22Rv1 (cell line): ENCODE results near the gene CRTC2.

Experiments
- ZFX ChIP-seq: fragments of 450-650 bp; IDR thresholded peaks from 2 replicates; pipeline ENCODE4 v1.6.1; 2017; ENCODE audit warnings: antibody characterized with exemption, borderline replicate concordance
- TF ChIP-seq, protein P1 (sequence below): fragments of 450-650 bp; IDR thresholded peaks from 2 replicates; pipeline ENCODE4 v1.5.1; 2017; ENCODE audit warnings: mild to moderate bottlenecking

DNA sequence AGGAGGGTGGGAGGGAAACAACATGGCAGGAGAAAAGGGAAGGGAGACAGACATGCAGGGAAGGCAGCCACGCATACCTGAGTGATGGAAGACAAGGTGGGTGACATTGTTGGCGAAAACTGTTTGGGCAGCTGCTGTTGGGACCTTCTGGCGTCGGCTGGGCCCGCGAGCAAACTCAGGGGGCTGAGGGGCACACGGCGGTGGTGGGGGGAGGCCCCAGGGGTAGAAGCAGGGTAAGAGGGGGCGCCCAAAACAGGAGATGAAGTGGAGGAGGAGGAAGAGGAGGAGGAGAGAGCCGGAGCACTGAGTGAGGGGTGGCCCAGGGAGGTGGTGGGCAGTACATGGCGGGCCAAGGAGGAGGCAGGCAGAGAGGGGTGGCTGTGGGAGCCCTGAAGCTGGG is 7.2 kb downstream of the CRTC2 start:
- TF ChIP-seq, protein P1, sequence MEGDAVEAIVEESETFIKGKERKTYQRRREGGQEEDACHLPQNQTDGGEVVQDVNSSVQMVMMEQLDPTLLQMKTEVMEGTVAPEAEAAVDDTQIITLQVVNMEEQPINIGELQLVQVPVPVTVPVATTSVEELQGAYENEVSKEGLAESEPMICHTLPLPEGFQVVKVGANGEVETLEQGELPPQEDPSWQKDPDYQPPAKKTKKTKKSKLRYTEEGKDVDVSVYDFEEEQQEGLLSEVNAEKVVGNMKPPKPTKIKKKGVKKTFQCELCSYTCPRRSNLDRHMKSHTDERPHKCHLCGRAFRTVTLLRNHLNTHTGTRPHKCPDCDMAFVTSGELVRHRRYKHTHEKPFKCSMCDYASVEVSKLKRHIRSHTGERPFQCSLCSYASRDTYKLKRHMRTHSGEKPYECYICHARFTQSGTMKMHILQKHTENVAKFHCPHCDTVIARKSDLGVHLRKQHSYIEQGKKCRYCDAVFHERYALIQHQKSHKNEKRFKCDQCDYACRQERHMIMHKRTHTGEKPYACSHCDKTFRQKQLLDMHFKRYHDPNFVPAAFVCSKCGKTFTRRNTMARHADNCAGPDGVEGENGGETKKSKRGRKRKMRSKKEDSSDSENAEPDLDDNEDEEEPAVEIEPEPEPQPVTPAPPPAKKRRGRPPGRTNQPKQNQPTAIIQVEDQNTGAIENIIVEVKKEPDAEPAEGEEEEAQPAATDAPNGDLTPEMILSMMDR = no peak
- no peak for TF ChIP-seq ZFX
